GM23338 (cell line): ENCODE results near the gene MOB2. TPM values are rescaled to one million over a fixed set of nuclear protein-coding genes. Genes with fewer than 3 reads are reported as not detected.

Experiments
- ATAC-seq: fragments of 200-7000 bp; cut with Tn5 transposase; 3 replicates; pipeline ENCODE4 v1.9.1; 2020
- DNase-seq: peaks from one replicate; pipeline ENCODE4 v3.0.0-alpha.2; 2015; ENCODE audit warnings: low spot score
- H2AFZ ChIP-seq: fragments of 200-600 bp; sonication (generic); 2 replicates; pipeline ENCODE4 v1.8.0; 2016; ENCODE audit warnings: antibody characterized with exemption, mild to moderate bottlenecking, moderate library complexity
- H3F3A ChIP-seq: fragments of 200-600 bp; sonication (generic); replicated peaks from 2 replicates; pipeline ENCODE4 v1.8.0; 2017; ENCODE audit warnings: antibody characterized with exemption, mixed run types, low read depth
- H3K27ac ChIP-seq: fragments of 200-600 bp; sonication (generic); 2 replicates; pipeline ENCODE4 v1.6.1; 2016; ENCODE audit warnings: low read depth
- H3K27me3 ChIP-seq: fragments of 200-600 bp; sonication (generic); 2 replicates; pipeline ENCODE4 v1.8.0; 2016; ENCODE audit warnings: mild to moderate bottlenecking, mixed run types, moderate library complexity; ENCODE audit not compliant: insufficient read depth
- H3K36me3 ChIP-seq: fragments of 200-600 bp; sonication (generic); 2 replicates; pipeline ENCODE4 v1.8.0; 2016; ENCODE audit warnings: mild to moderate bottlenecking; ENCODE audit not compliant: insufficient read depth
- H3K4me1 ChIP-seq: fragments of 200-600 bp; sonication (generic); 2 replicates; pipeline ENCODE4 v1.8.0; 2016; ENCODE audit warnings: mild to moderate bottlenecking, moderate library complexity; ENCODE audit not compliant: insufficient read depth
- H3K4me2 ChIP-seq: fragments of 200-600 bp; sonication (generic); 2 replicates; pipeline ENCODE4 v1.7.1; 2017; ENCODE audit warnings: mixed run types
- H3K4me3 ChIP-seq: fragments of 200-600 bp; sonication (generic); 2 replicates; pipeline ENCODE4 v1.6.1; 2016; ENCODE audit warnings: mixed run types
- H3K79me2 ChIP-seq: fragments of 200-600 bp; sonication (generic); replicated peaks from 2 replicates; pipeline ENCODE4 v1.8.0; 2017; ENCODE audit warnings: mild to moderate bottlenecking; ENCODE audit not compliant: insufficient read depth
- H3K9me2 ChIP-seq: fragments of 200-600 bp; sonication (generic); 2 replicates; pipeline ENCODE4 v1.8.0; 2017; ENCODE audit not compliant: insufficient read depth
- H4K20me1 ChIP-seq: fragments of 200-600 bp; sonication (generic); replicated peaks from 2 replicates; pipeline ENCODE4 v1.8.0; 2017; ENCODE audit warnings: mild to moderate bottlenecking; ENCODE audit not compliant: insufficient read depth
- H3K27ac Mint-ChIP-seq: 2 replicates; pipeline ENCODE4 v1.8.0; 2020; ENCODE audit warnings: inconsistent platforms, mild to moderate bottlenecking, moderate library complexity, mixed read lengths
- H3K27me3 Mint-ChIP-seq: 3 replicates; pipeline ENCODE4 v1.8.0; 2022; ENCODE audit warnings: low read depth, mild to moderate bottlenecking, moderate library complexity, mixed read lengths, inconsistent platforms; ENCODE audit not compliant: insufficient read depth, poor library complexity
- H3K36me3 Mint-ChIP-seq: 3 replicates; pipeline ENCODE4 v1.8.0; 2021; ENCODE audit warnings: low read depth, mild to moderate bottlenecking, inconsistent platforms, moderate library complexity, mixed read lengths
- H3K4me1 Mint-ChIP-seq: 3 replicates; pipeline ENCODE4 v1.8.0; 2020; ENCODE audit warnings: mild to moderate bottlenecking, inconsistent platforms, mixed read lengths
- H3K4me3 Mint-ChIP-seq: 3 replicates; pipeline ENCODE4 v1.8.0; 2021; ENCODE audit warnings: moderate library complexity, mild to moderate bottlenecking, inconsistent platforms, mixed read lengths
- H3K9me3 Mint-ChIP-seq: 3 replicates; pipeline ENCODE4 v1.8.0; 2020; ENCODE audit warnings: moderate library complexity, mild to moderate bottlenecking, inconsistent platforms, mixed read lengths
- CREB1 ChIP-seq: fragments of 250-450 bp; sonication (Bioruptor Pico); IDR thresholded peaks from 2 replicates; pipeline ENCODE4 v1.5.0; 2020; ENCODE audit warnings: low read depth, mild to moderate bottlenecking, moderate library complexity
- CTCF ChIP-seq, 2 experiments: fragments of 200-600 bp in 1 of 2; sonication (generic) in 1 of 2; conservative IDR thresholded peaks; 2 replicates each; pipeline versions ENCODE4 v1.5.1 to v1.6.1; 2016 to 2017; ENCODE audit warnings: antibody characterized with exemption in 2 of 2, low read depth in 2 of 2, mild to moderate bottlenecking in 2 of 2, moderate library complexity in 1 of 2
- EZH2 ChIP-seq: fragments of 200-600 bp; sonication (generic); IDR thresholded peaks from one replicate; pipeline ENCODE4 v1.8.0; 2017; ENCODE audit warnings: antibody characterized with exemption, mild to moderate bottlenecking, low read depth; ENCODE audit not compliant: unreplicated experiment
- EZH2phosphoT487 ChIP-seq: fragments of 200-600 bp; sonication (generic); IDR thresholded peaks from one replicate; pipeline ENCODE4 v1.8.1; 2018; ENCODE audit warnings: antibody characterized with exemption; ENCODE audit not compliant: unreplicated experiment
- NANOG ChIP-seq: IDR thresholded peaks from 2 replicates; pipeline ENCODE4 v1.6.1; 2016; ENCODE audit warnings: antibody characterized with exemption, borderline replicate concordance
- POLR2AphosphoS5 ChIP-seq: IDR thresholded peaks from 2 replicates; pipeline ENCODE4 v1.6.1; 2016; ENCODE audit warnings: antibody characterized with exemption, low read depth
- REST ChIP-seq: IDR thresholded peaks from one replicate; pipeline ENCODE4 v1.6.1; 2018; ENCODE audit warnings: antibody characterized with exemption; ENCODE audit not compliant: unreplicated experiment
- STAT1 ChIP-seq: IDR thresholded peaks from one replicate; pipeline ENCODE4 v1.6.1; 2016; ENCODE audit warnings: antibody characterized with exemption; ENCODE audit not compliant: unreplicated experiment
- ZNF114 ChIP-seq: fragments of 250-450 bp; sonication (Bioruptor Pico); IDR thresholded peaks from 2 replicates; pipeline ENCODE4 v1.5.0; 2020; ENCODE audit warnings: mild to moderate bottlenecking, moderate library complexity
- ZNF331 ChIP-seq: fragments of 250-450 bp; sonication (Bioruptor Pico); IDR thresholded peaks from 2 replicates; pipeline ENCODE4 v1.5.0; 2020; ENCODE audit warnings: low read depth, mild to moderate bottlenecking, moderate library complexity
- polyA plus RNA-seq: library from polyadenylated mRNA; unstranded; fragments of >200 nt; fragmentation: Nextera tagmentation; extraction: Ambion mirVana; gene quantifications from 2 replicates; pipeline ENCODE4 v1.2.1, GENCODE V29; 2016
- total RNA-seq: library from RNA; depleted of rRNA; stranded (reverse); fragments of >200 nt; shearing (Covaris generic); gene quantifications from 2 replicates; pipeline ENCODE4 v1.2.3, GENCODE V29; 2014

Gene MOB2
- total and polyA plus RNA-seq, 2 experiments from 2014 or later, result 10.1 to 19.7 TPM

GRCh38 chr11:1481483-1481825 lies 5.1 kb downstream of the MOB2 start:
- H3K4me2 ChIP-seq, result no peak overlapping the region
- no peaks in the 10 kb centered on the region; the same call in 1 of the 2 replicates for H4K20me1 ChIP-seq
- H3K4me3 Mint-ChIP-seq, result no peak overlapping the region
- TF ChIP-seq EZH2 (no peak), EZH2phosphoT487 (no peak), ZNF114 (CRISPR knock-in tag) (no peak), STAT1 (no peak), CTCF (conservative IDR thresholded peaks at IDR 0.05; ENCODE audit: low read depth in 2 of 2) (no peak), ZNF331 (CRISPR knock-in tag) (no peak)
- H3F3A ChIP-seq, result no peaks in the 10 kb centered on the region
- H3K27me3 ChIP-seq, result no peaks in the 10 kb centered on the region
- H3K9me2 ChIP-seq, result no peaks in the 10 kb centered on the region
- H3K4me1 Mint-ChIP-seq, result peaks cover 4% of the 10 kb centered on the region; the same call in 2 of the 3 replicates
- H3K27me3 Mint-ChIP-seq, result peaks cover 11% of the 10 kb centered on the region
- no peak overlapping the region for H2AFZ ChIP-seq
- H3K4me1 ChIP-seq, result no peaks in the 10 kb centered on the region
- no peak overlapping the region for H3K27ac Mint-ChIP-seq
- no peaks in the 10 kb centered on the region; the same call in 1 of the 2 replicates for H3K79me2 ChIP-seq
- peak; percentile 26 for ATAC-seq
- H3K36me3 ChIP-seq, result no peaks in the 10 kb centered on the region
- peaks cover 5% of the 10 kb centered on the region; the same call in 1 of the 3 replicates for H3K36me3 Mint-ChIP-seq
- H3K4me3 ChIP-seq, result no peak overlapping the region
- no peak for DNase-seq
- H3K27ac ChIP-seq, result no peak overlapping the region
- H3K9me3 Mint-ChIP-seq, result no peaks in the 10 kb centered on the region; the same call in 2 of the 3 replicates

- H3K36me3 ChIP-seq, result no peaks in the 10 kb centered on the region
- H3K4me3 ChIP-seq, result no peak overlapping the region
- no peak for DNase-seq
- H3K9me2 ChIP-seq, result no peaks in the 10 kb centered on the region
- no peak overlapping the region for H2AFZ ChIP-seq
- no peaks in the 10 kb centered on the region; the same call in 1 of the 2 replicates for H3K79me2 ChIP-seq
- no peak for ATAC-seq
- H3K27me3 Mint-ChIP-seq, result peaks cover 6% of the 10 kb centered on the region
- no peaks in the 10 kb centered on the region for H3K4me1 ChIP-seq
- H3K4me2 ChIP-seq, result no peak overlapping the region
- no peaks in the 10 kb centered on the region for H3K27me3 ChIP-seq
- H3K27ac ChIP-seq, result no peak overlapping the region
- no peak overlapping the region; the same call in 1 of the 2 replicates for H3K27ac Mint-ChIP-seq
- no peaks in the 10 kb centered on the region for H3K4me1 Mint-ChIP-seq
- H3K9me3 Mint-ChIP-seq, result no peaks in the 10 kb centered on the region; the same call in 2 of the 3 replicates
- H3F3A ChIP-seq, result no peaks in the 10 kb centered on the region
- H4K20me1 ChIP-seq, result peaks cover under 1% of the 10 kb centered on the region
- peaks cover 5% of the 10 kb centered on the region; the same call in 1 of the 3 replicates for H3K36me3 Mint-ChIP-seq
- H3K4me3 Mint-ChIP-seq, result no peak overlapping the region
- TF ChIP-seq NANOG (no peak), REST (no peak), ZNF331 (CRISPR knock-in tag) (no peak), CREB1 (CRISPR knock-in tag) (no peak), STAT1 (no peak), POLR2AphosphoS5 (no peak), EZH2 (no peak)
These were observed 5.8 kb downstream of the MOB2 start for GRCh38 chr11:1480555-1481482.
